Neuronal stem cell (in vitro differentiated cells): ENCODE measurements around the gene MPPED2.

Experiments used
- DNase-seq: peaks from one replicate; pipeline ENCODE4 v3.0.0-alpha.2; 2013; ENCODE audit warnings: low spot score
- H2AFZ ChIP-seq: one replicate; pipeline ENCODE4 v1.6.1; 2013; ENCODE audit warnings: mild to moderate bottlenecking, low read length, inconsistent platforms
- H2AK5ac ChIP-seq: 2 replicates; pipeline ENCODE4 v1.6.1; 2013; ENCODE audit warnings: low read depth, mild to moderate bottlenecking, inconsistent platforms, low read length, moderate library complexity, mixed read lengths
- H2BK120ac ChIP-seq: 2 replicates; pipeline ENCODE4 v1.6.1; 2013; ENCODE audit warnings: low read depth, mild to moderate bottlenecking, inconsistent platforms, low read length, moderate library complexity, mixed read lengths
- H2BK12ac ChIP-seq: one replicate; pipeline ENCODE4 v1.6.1; 2013; ENCODE audit warnings: low read length, inconsistent platforms
- H2BK15ac ChIP-seq: 2 replicates; pipeline ENCODE4 v1.6.1; 2013; ENCODE audit warnings: mild to moderate bottlenecking, low read length, inconsistent platforms, mixed read lengths
- H2BK5ac ChIP-seq: one replicate; pipeline ENCODE4 v1.6.1; 2013; ENCODE audit warnings: inconsistent platforms, mild to moderate bottlenecking, low read length, moderate library complexity
- H3K14ac ChIP-seq: one replicate; pipeline ENCODE4 v1.6.1; 2013; ENCODE audit warnings: low read length, inconsistent platforms
- H3K18ac ChIP-seq: 2 replicates; pipeline ENCODE4 v1.6.1; 2013; ENCODE audit warnings: low read length, inconsistent platforms
- H3K23ac ChIP-seq: 2 replicates; pipeline ENCODE4 v1.6.1; 2013; ENCODE audit warnings: low read depth, mild to moderate bottlenecking, mixed read lengths, low read length, inconsistent platforms; ENCODE audit not compliant: poor library complexity
- H3K27ac ChIP-seq: replicated peaks from 3 replicates; pipeline ENCODE4 v1.5.1; 2013; ENCODE audit warnings: low read length, inconsistent platforms
- H3K27me3 ChIP-seq, 3 experiments: 2 replicates each; pipeline ENCODE4 v1.6.1; 2013; ENCODE audit warnings: low read length in 3 of 3, mild to moderate bottlenecking in 2 of 3, inconsistent platforms in 1 of 3, low read depth in 1 of 3, mixed read lengths in 1 of 3, moderate library complexity in 1 of 3; ENCODE audit not compliant: control insufficient read depth in 3 of 3, insufficient read depth in 3 of 3
- H3K36me3 ChIP-seq, 2 donors: replicated peaks in 1 of 2; 2 replicates each; pipeline ENCODE4 v1.6.1; 2013; ENCODE audit warnings: low read length in 2 of 2; ENCODE audit not compliant: control insufficient read depth in 2 of 2, insufficient read depth in 2 of 2
- H3K4ac ChIP-seq: 2 replicates; pipeline ENCODE4 v1.6.1; 2013; ENCODE audit warnings: inconsistent platforms, mild to moderate bottlenecking, low read length, moderate library complexity
- H3K4me1 ChIP-seq, 2 donors: 1 replicate in 1 of 2; 2 replicates in 1 of 2; pipeline ENCODE4 v1.6.1; 2013; ENCODE audit warnings: low read length in 2 of 2, low read depth in 1 of 2; ENCODE audit not compliant: control insufficient read depth in 2 of 2, insufficient read depth in 1 of 2
- H3K4me2 ChIP-seq: one replicate; pipeline ENCODE4 v1.6.1; 2013; ENCODE audit warnings: mild to moderate bottlenecking, low read length, inconsistent platforms; ENCODE audit not compliant: insufficient read depth, poor library complexity, severe bottlenecking
- H3K4me3 ChIP-seq, 2 donors: 2 replicates each; pipeline ENCODE4 v1.5.1; 2013; ENCODE audit warnings: low read length in 2 of 2, mild to moderate bottlenecking in 2 of 2, inconsistent platforms in 1 of 2, moderate library complexity in 1 of 2
- H3K79me1 ChIP-seq: one replicate; pipeline ENCODE4 v1.6.1; 2013; ENCODE audit warnings: low read depth, mild to moderate bottlenecking, inconsistent platforms, low read length, moderate library complexity
- H3K9ac ChIP-seq: one replicate; pipeline ENCODE4 v1.6.1; 2013; ENCODE audit warnings: mild to moderate bottlenecking, low read depth, low read length, inconsistent platforms; ENCODE audit not compliant: poor library complexity
- H3K9me3 ChIP-seq, 2 donors: replicated peaks in 1 of 2; 2 replicates each; pipeline versions ENCODE3 to v1.6.1; 2013; ENCODE audit warnings: low read length in 2 of 2, mild to moderate bottlenecking in 2 of 2, inconsistent platforms in 1 of 2, low read depth in 1 of 2, mixed read lengths in 1 of 2, moderate library complexity in 1 of 2; ENCODE audit not compliant: control insufficient read depth in 2 of 2, insufficient read depth in 1 of 2
- H4K8ac ChIP-seq: one replicate; pipeline ENCODE4 v1.6.1; 2013; ENCODE audit warnings: low read depth, mild to moderate bottlenecking, inconsistent platforms, low read length, moderate library complexity
- H4K91ac ChIP-seq: one replicate; pipeline ENCODE4 v1.6.1; 2013; ENCODE audit warnings: low read length, low read depth, mild to moderate bottlenecking, inconsistent platforms; ENCODE audit not compliant: poor library complexity
- WGBS, 2 donors: extraction: QIAGEN DNeasy Blood & Tissue Kit; methylation state at CpG; one replicate each; pipeline ENCODE4 v1.1.7; 2013; ENCODE audit warnings: missing lambda C conversion rate in 2 of 2, mixed read lengths in 1 of 2; ENCODE audit not compliant: insufficient read length in 2 of 2, insufficient replicate concordance in 1 of 2; ENCODE audit errors: extremely low coverage in 2 of 2; 5-methylcytosine and 5-hydroxymethylcytosine counted together

The MPPED2 gene

DNA sequence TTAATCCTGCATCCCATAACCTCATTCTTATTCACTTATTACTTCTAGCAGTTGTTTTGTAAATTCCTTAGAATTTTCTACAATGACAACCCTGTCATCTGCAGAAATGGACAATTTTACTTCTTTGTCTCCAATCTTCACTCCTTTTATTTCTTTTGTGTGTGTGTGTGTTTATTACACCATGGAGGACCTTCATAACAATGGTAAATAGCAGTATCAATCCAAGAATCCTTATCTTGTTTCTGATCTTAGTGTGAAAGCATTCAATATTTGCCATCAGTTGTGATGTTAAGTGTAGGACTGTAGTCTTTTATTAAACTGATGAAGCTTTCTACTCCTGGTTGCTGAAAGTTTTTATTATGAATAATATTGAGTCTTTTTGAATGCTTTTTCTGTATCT is 109.1 kb downstream of the MPPED2 start:
- H2BK12ac ChIP-seq, result no peak overlapping the region
- H3K18ac ChIP-seq, result no peak overlapping the region
- H3K4me2 ChIP-seq, result no peak overlapping the region
- H3K27ac ChIP-seq, result no peak overlapping the region
- no peak overlapping the region for H2BK120ac ChIP-seq
- H3K79me1 ChIP-seq, result no peaks in the 10 kb centered on the region
- H4K91ac ChIP-seq, result no peak overlapping the region
- peaks cover 0 to 7% of the 10 kb centered on the region in 2 donors for H3K4me1 ChIP-seq
- H3K27me3 ChIP-seq, result no peaks in the 10 kb centered on the region
- no peak overlapping the region for H2BK15ac ChIP-seq
- no peak overlapping the region for H3K4me3 ChIP-seq
- H3K23ac ChIP-seq, result no peak overlapping the region
- H4K8ac ChIP-seq, result no peak overlapping the region
- DNase-seq, result no peak
- no peaks in the 10 kb centered on the region for H3K9me3 ChIP-seq
- no peak overlapping the region for H2AK5ac ChIP-seq
- H3K36me3 ChIP-seq, result no peaks in the 10 kb centered on the region
- no peak overlapping the region for H3K9ac ChIP-seq
- H3K14ac ChIP-seq, result no peak overlapping the region
- H3K4ac ChIP-seq, result no peak overlapping the region
- H2BK5ac ChIP-seq, result no peak overlapping the region
- no peak overlapping the region for H2AFZ ChIP-seq

DNA sequence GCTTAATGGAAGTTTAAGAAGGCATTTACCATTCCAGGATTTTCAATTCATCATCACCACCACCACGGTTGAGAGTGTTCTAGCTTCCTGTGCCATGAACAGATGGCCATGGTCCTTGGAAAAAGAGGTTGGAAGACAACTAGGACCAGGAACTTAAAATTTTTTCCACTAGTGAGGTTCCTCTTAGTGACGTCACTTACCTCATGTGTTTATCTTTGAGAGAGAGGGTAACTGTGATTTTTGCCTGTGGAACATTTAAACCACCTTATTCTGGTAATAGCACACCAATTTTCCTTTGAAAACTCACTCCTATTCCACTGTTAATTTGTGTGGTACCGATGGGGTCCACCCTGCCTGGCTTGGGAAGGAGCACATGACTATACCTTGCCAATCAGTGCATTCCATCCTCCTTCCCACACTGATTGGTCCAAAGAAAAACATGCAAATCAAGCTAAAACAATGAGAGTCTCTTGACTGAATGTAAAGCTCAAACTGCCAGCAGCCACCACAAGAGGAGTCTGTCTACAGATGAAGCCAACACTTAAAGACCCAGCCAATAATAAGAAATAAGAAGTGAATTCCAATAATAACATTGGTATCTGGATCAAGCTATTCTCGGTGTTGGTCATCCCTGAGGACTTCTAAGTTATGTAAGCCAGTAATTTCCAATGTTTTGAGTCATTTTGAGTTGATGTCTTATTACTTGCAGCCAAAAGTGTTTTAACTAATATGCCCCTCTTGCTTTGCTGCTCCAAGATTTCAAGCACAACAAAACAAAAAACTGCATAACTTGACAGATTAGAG is 111.8 kb downstream of the MPPED2 start:
- no peak overlapping the region for H3K9ac ChIP-seq

GRCh38 chr11:30471244-30471643 is 114.9 kb downstream of the MPPED2 start:
- WGBS, 2 donors, result no CpG with 5 or more reads among the region's 2 CpGs
- DNase-seq, result no peak
- H3K14ac ChIP-seq, result no peak overlapping the region
- H2BK15ac ChIP-seq, result no peak overlapping the region
- no peak overlapping the region for H3K9ac ChIP-seq
- H3K18ac ChIP-seq, result no peak overlapping the region
- H3K79me1 ChIP-seq, result no peaks in the 10 kb centered on the region
- peaks cover 0 to 8% of the 10 kb centered on the region in 2 donors for H3K4me1 ChIP-seq
- H2BK12ac ChIP-seq, result no peak overlapping the region
- no peak overlapping the region for H2AK5ac ChIP-seq
- H3K4me2 ChIP-seq, result no peak overlapping the region
- no peak overlapping the region for H2AFZ ChIP-seq
- H3K4ac ChIP-seq, result no peak overlapping the region
- H3K9me3 ChIP-seq, result no peaks in the 10 kb centered on the region
- H4K91ac ChIP-seq, result no peak overlapping the region
- no peak overlapping the region for H3K23ac ChIP-seq
- H2BK120ac ChIP-seq, result no peak overlapping the region
- H3K27ac ChIP-seq, result no peak overlapping the region
- H4K8ac ChIP-seq, result no peak overlapping the region
- H2BK5ac ChIP-seq, result no peak overlapping the region
- H3K4me3 ChIP-seq, result no peak overlapping the region
- H3K27me3 ChIP-seq, result no peaks in the 10 kb centered on the region
- H3K36me3 ChIP-seq, result no peaks in the 10 kb centered on the region

More for the DNA sequence above, 111.8 kb downstream of the MPPED2 start:
- DNase-seq, result no peak
- H2AFZ ChIP-seq, result no peak overlapping the region
- no peak overlapping the region for H4K8ac ChIP-seq
- H3K9me3 ChIP-seq, result no peaks in the 10 kb centered on the region
- H3K23ac ChIP-seq, result no peak overlapping the region
- no CpG with 5 or more reads among the region's 4 CpGs for whole genome bisulfite sequencing, 2 donors
- H3K79me1 ChIP-seq, result no peaks in the 10 kb centered on the region
- no peaks in the 10 kb centered on the region for H3K4me1 ChIP-seq
- no peak overlapping the region for H2BK12ac ChIP-seq
- no peak overlapping the region for H3K18ac ChIP-seq
- H4K91ac ChIP-seq, result no peak overlapping the region
- H3K4ac ChIP-seq, result no peak overlapping the region
- H3K27me3 ChIP-seq, result no peaks in the 10 kb centered on the region
- H3K4me3 ChIP-seq, result no peak overlapping the region
- H2BK15ac ChIP-seq, result no peak overlapping the region
- no peak overlapping the region for H3K14ac ChIP-seq
- no peak overlapping the region for H3K4me2 ChIP-seq
- H2AK5ac ChIP-seq, result no peak overlapping the region
- H3K36me3 ChIP-seq, result no peaks in the 10 kb centered on the region
- H3K27ac ChIP-seq, result no peak overlapping the region
- H2BK5ac ChIP-seq, result no peak overlapping the region
- no peak overlapping the region for H2BK120ac ChIP-seq

DNA sequence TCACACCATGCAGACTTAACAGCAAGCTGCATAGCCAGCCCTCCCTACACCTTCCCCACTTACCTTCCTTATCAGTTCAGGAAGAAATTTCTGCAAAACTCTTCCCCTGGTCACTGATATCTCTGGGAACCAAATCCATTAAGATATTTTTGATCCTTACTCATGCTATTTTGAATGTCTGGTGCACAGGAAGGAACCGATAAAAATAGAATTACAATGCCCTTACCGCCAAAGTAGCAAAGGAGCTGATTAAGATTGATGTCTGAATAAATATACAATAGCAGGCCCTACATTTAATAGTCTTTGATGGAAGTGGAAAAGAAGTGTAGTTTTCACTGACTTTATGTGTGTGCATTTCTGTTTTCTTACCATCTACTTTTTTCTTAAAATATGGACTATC is 117.3 kb downstream of the MPPED2 start:
- Histone ChIP-seq H2BK15ac (no peak overlapping the region), H2BK120ac (no peak overlapping the region), H3K18ac (no peak overlapping the region), H3K4me1 (peaks cover 0 to 8% of the 10 kb centered on the region in 2 donors), H2BK12ac (no peak overlapping the region), H3K4me2 (no peak overlapping the region), H2AK5ac (no peak overlapping the region), H3K4ac (no peak overlapping the region), H3K79me1 (no peaks in the 10 kb centered on the region), H4K8ac (no peak overlapping the region), H3K27ac (no peak overlapping the region), H3K23ac (no peak overlapping the region), H4K91ac (no peak overlapping the region), H2BK5ac (no peak overlapping the region), H2AFZ (no peak overlapping the region), H3K27me3 (no peaks in the 10 kb centered on the region), H3K36me3 (no peaks in the 10 kb centered on the region), H3K14ac (no peak overlapping the region), H3K9me3 (no peaks in the 10 kb centered on the region), H3K9ac (no peak overlapping the region), H3K4me3 (no peak overlapping the region)
- DNase-seq, result no peak
- no CpG with 5 or more reads among the region's 2 CpGs for WGBS, 2 donors
